GM19035 (cell line): Measurements from ENCODE around the gene SLIT1.
A peak's percentile ranks its signal among the peaks of the same experiment; 100 is the strongest.

Experiments
- ATAC-seq: cut with Tn5 transposase; IDR thresholded peaks from one replicate; pipeline ENCODE4 v1.9.1; 2021; ENCODE audit not compliant: unreplicated experiment

Gene SLIT1

GRCh38 chr10:97203220-97203619 is 17.5 kb upstream of the SLIT1 start:
- ATAC-seq: no peak

DNA sequence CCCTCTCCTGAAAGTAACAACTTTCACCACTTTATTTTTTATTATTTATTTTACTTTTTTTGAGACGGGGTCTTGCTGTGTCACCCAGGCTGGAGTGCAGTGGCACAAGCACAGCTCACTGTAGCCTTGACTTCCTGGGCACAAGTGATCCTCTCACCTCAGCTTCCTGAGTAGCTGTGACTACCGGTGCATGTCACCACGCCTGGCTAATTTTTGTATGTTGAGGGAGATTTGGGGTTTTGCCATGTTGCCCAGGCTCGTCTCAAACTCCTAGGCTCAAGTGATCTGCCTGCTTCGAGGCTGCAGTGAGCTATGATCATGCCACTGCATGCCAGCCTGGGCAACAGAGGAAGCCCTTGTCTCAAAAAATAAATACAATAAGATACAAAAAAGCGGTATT is 14.9 kb upstream of the SLIT1 start:
- ATAC-seq: no peak

GRCh38 chr10:97199152-97199551 is 13.4 kb upstream of the SLIT1 start:
- ATAC-seq: no peak

GRCh38 chr10:97197030-97197500 is 11.3 kb upstream of the SLIT1 start:
- ATAC-seq: no peak

GRCh38 chr10:97196223-97197029 is 10.7 kb upstream of the SLIT1 start:
- peak; percentile 76 for ATAC-seq

- no peak for ATAC-seq
These were observed 10.0 kb upstream of the SLIT1 start for GRCh38 chr10:97195706-97196222.

DNA sequence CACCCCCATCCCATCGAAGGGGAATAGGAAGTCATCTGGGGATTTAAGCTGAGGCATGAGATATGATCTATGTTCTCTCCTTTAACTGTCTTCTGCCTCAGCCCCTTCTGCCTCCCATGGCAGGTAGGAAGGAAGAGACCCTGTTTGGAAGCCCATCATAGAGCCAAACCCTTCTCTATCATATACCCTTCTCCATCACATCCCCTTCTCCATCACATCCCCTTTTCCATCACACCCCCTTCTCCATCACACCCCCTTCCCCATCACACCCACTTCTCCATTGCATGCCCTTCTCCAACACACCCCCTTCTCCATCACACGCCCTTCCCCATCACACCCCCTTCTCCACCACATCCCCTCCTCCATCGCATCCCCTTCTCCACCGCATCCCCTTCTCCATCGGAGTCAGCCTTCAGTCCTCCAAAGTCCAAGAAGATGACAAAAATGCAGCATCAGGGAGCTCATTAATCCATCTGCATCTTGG is 7.2 kb upstream of the SLIT1 start:
- ATAC-seq: no peak

- no peak for ATAC-seq
These were observed 4.7 kb upstream of the SLIT1 start for GRCh38 chr10:97190450-97190849.

- no peak for ATAC-seq
These were observed 2.5 kb upstream of the SLIT1 start for GRCh38 chr10:97188261-97188711.

GRCh38 chr10:97186911-97187310 is 1.2 kb upstream of the SLIT1 start:
- no peak for ATAC-seq

DNA sequence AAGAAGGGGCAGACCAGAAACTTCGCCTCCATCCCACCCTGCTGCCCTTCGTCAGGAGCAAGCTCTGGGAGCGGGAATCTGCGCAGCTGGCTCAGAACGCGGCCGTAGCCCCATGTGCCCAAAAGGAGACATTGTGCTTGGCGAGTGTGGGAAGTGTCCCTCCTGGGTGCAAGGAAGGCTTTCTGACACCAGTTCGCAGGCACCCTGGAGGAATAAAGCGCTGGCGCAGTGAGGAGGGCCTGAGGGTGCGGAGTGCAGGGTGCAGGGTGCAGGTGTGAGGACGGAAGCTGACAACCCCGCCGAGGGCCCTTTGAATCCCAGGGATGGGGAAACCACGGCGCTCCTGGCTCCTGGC is 811 bp downstream of the SLIT1 start:
- ATAC-seq: no peak

GRCh38 chr10:97183314-97183713 is 2.4 kb downstream of the SLIT1 start:
- ATAC-seq: no peak

GRCh38 chr10:97182288-97182990 is 3.3 kb downstream of the SLIT1 start:
- no peak for ATAC-seq

DNA sequence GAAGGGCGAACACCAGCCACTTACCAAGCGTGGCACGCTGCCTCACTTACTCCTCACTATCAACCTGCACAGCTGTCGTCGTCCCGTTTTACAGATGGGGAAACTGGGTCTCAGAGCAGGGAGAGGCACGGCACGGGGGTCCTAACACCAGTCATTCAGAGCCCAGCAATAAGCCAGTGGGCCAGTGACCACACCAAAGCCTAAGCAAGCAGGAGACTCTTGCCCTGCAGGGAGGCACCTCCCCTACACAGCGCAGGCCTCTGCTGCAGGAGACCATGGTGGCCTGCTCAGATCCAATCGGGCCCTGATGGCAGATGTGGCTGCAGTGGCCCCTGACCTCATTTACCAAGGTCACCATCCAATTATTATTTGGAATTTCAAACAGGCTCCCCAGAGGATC is 4.8 kb downstream of the SLIT1 start:
- no peak for ATAC-seq

DNA sequence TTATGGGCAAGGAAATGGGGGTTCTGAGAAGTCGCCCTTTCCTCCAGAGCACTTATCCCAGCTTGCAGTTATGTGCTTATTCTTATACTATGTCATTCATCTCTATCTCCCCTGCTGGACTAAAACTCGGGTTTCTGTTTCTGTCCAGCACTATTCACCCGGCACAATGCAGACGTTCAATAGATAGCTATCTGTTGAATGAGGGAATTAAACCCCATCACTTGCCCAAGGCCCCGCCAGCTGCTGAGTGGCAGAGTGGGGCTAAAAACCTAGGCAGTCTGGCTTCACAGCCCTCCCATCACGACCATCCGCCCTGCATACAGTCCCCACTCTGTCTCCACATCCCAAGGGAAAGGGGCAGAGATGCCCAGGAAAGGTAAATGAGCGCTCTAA is 5.4 kb downstream of the SLIT1 start:
- ATAC-seq: no peak

DNA sequence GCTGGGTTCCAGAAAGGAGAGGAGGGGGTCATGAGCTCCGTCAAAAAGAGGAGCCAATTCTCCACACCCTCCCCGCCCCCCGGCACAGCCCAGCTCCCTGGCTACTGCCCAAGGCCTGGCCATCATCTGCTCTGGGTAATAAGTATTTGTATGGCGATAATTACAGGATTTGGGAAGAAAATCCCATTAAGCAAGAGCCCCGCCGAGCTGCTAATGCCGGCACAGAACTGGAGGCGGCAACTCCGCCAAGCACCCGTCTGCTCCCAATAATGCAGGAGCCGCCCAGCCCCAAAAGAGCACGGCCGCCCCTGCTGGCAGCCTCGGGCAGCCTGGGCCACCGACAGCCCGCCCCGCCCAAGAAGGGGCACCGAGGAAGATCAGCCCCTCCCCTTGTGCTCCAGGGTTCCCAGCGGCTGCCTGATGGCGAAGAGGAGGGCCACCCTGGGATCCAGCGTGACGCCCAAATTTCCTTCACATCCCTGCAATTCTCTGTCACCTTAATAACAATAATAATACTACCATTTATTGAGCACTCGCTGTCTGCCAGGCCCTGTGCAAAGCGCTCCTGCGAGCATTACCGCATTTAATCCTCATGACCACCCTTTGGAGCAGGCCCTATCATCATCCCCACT is 5.9 kb downstream of the SLIT1 start:
- no peak for ATAC-seq

DNA sequence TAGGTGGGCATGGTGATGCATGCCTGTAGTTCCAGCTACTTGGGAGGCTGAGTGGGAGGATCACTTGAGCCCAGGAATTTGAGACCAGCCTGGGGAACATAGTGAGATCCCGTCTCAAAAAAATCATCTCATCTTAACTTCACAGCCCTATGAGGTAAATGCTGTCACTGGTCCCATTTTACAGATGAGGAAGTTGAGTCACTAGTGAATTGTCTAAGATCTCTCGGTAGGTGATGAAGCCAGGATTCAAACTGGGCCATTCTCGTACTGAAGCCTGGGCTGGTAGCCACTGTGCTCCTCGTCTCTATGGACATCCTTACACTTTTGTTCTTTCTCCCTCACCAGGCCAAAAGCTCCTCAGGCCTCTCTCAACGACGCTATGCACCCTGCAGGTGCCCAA is 6.4 kb downstream of the SLIT1 start:
- ATAC-seq: no peak

GRCh38 chr10:97178074-97178473 is 7.7 kb downstream of the SLIT1 start:
- no peak for ATAC-seq

DNA sequence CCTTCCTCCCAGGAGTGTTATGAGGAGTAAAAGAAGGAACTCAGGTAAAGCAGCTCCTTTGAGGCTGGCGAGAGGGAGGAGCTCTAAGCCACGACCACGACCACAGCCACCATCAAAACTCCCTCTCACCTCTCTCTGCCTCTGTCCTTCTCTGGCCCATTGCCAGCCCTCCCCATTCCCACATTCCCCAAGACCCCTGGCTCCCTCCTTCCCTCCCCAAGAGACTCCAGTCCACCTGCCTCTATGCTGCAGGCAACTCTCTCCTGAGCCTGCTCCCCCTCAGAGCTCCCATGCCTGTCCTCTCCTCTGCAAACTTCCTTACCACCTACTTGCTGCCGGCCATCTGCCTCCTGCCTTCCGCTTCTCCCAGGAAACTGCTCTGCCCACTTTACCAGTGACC is 9.5 kb downstream of the SLIT1 start:
- no peak for ATAC-seq

GRCh38 chr10:97175586-97175985 is 10.2 kb downstream of the SLIT1 start:
- no peak for ATAC-seq

DNA sequence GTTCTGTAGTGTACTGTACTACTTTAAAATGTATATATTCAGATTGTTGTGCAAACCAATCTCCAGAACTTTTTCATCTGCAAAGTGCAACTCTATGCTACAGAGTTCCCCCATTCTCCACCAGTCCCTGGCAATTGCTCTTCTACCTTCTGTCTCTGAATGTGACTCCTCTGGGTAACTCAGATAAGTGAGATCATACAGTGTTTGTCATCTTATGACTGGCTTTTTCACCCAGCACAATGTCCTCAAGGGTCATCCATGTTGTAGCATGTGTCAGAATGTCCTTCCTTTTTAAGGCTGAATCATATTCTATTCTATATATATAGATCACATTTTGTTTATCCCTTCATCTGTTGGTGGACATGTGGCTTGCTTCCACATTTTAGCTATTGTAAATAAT is 10.8 kb downstream of the SLIT1 start:
- no peak for ATAC-seq
